ENCODE data around the gene BEST3.

BEST3 gene

GRCh38 chr12:69620921-69621320 is 78.2 kb downstream of the BEST3 start:
- no peak overlapping the region for H3K27ac ChIP-seq
- TF ChIP-seq ZFX (IDR thresholded peaks at IDR 0.05) (no peak), CTCF (conservative IDR thresholded peaks at IDR 0.05) (no peak)

DNA sequence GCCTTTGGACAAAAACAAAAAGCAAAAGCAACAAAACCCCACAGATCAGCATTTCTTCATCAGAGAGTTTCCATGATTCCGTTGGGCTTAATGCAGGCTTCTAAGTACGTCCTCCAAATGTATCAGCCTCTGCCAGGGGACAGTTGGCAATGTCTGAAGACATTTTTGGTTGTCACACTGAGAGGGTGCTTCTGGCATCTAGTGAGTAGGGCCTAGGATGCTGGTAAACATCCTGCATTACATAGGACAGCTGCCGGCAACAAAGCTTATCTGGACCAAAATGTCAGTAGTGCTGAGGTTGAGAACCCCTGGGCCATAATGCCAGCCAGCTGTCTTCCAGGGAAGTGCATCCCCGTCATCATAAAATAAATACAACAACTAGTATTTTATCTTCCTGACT is 79.0 kb downstream of the BEST3 start:
- no peak for TF ChIP-seq CTCF (conservative IDR thresholded peaks at IDR 0.05)
- TF ChIP-seq ZFX (IDR thresholded peaks at IDR 0.05): no peak
- no peak overlapping the region for H3K27ac ChIP-seq

- no peak overlapping the region for H3K27ac ChIP-seq
- TF ChIP-seq ZFX (IDR thresholded peaks at IDR 0.05): no peak
- TF ChIP-seq CTCF (conservative IDR thresholded peaks at IDR 0.05): no peak
Observed at GRCh38 chr12:69619050-69619449, 80.1 kb downstream of the BEST3 start.

DNA sequence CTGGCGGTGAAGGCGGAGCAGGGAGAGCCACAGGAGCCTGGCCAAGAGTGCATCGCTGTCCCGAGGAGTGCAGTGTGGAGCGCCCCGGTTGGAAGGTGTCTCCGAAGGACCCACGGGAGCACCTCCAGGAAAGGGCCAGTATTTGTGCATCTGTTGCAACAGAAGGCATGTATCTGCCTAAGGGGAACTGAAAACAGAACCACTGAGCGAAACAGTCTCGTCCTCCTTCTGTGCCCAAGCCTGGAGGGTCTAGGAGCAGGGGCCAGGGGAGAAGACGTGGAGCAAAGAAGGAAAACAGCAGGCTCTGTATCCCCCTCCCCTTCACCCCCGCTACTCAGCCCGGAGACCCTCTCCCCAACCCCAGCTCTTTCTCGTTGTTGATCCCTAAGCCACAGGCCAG is 83.1 kb downstream of the BEST3 start:
- no peak overlapping the region for H3K27ac ChIP-seq
- TF ChIP-seq ZFX (IDR thresholded peaks at IDR 0.05) (no peak), CTCF (conservative IDR thresholded peaks at IDR 0.05) (no peak)

- no peak overlapping the region for H3K27ac ChIP-seq
- TF ChIP-seq ZFX (IDR thresholded peaks at IDR 0.05): no peak
- no peak for TF ChIP-seq CTCF (conservative IDR thresholded peaks at IDR 0.05)
Observed at GRCh38 chr12:69613351-69613750, 85.8 kb downstream of the BEST3 start.

DNA sequence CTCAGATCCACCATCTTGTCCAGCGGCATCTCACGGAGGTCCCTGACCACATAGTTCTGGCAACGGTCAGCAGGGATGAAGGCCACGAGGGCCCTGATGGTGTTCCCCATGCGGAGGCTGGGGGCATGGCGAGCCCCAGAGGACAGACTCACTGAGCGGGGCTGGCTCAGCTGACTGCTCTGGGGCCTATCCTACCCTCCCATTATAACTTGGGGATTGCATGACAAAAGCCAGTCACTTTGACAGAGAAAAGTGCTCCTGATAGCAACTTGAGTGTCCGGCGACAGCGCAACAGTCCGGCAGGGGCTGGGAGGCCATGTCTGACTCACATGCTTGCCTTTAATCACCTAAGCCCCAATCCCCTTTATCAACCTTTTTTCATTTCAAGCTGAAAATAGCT is 88.4 kb downstream of the BEST3 start, which contains the start of gene LRRC10:
Gene LRRC10 (minus strand): TSS at position 179 of the 400 bp plus-strand sequence. CDS start 69 bp downstream, at position 110.
- no peak within 1 kb of the TSS for H3K27ac ChIP-seq
- TF ChIP-seq CTCF (conservative IDR thresholded peaks at IDR 0.05) (no peak), ZFX (IDR thresholded peaks at IDR 0.05) (no peak)

DNA sequence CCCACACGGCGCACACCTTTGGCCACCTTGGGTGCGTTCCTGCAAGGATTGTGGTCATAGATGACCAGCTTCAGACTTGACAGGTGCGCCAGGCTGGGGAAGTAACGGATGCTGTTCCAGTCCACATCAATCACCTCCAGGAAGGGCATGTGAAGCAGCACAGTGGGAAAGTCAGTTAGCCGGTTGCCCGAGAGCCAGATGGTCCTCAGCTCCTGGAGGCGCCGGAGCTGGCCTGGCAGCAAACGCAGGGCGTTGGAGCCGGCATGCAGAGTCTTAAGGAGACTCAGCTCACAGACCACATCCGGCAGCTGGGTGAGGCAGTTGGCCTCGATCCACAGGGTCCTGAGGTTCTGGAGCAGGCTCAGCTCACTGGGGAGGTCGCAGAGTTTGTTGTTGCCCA is 89.0 kb downstream of the BEST3 start:
- H3K27ac ChIP-seq: no peak overlapping the region
- TF ChIP-seq ZFX (IDR thresholded peaks at IDR 0.05) (no peak), CTCF (conservative IDR thresholded peaks at IDR 0.05) (no peak)

Measured in C4-2B (cell line).